Adrenal gland (tissue), 5 donors: Measurements from ENCODE around the gene ITPR1.

Experiments
- POLR2A ChIP-seq, 2 donors: fragments of 450-650 bp; IDR thresholded peaks; one replicate each; pipeline ENCODE4 v1.6.1; 2017; ENCODE audit warnings: antibody characterized with exemption in 2 of 2, mild to moderate bottlenecking in 2 of 2, moderate library complexity in 1 of 2
- TF ChIP-seq, protein P1 (sequence below), 6 experiments: fragments of 450-650 bp in 4 of 6; fragments of 200-600 bp in 2 of 6; sonication (generic) in 1 of 6; IDR thresholded peaks; 1 replicate in 5 of 6; 2 replicates in 1 of 6; pipeline versions ENCODE4 v1.5.1 to v1.8.0; 2016 to 2021; ENCODE audit warnings: antibody characterized with exemption in 6 of 6, mild to moderate bottlenecking in 2 of 6, moderate library complexity in 1 of 6
- donor health status: DM: no; HTN: no; CAD: no.

DNA sequence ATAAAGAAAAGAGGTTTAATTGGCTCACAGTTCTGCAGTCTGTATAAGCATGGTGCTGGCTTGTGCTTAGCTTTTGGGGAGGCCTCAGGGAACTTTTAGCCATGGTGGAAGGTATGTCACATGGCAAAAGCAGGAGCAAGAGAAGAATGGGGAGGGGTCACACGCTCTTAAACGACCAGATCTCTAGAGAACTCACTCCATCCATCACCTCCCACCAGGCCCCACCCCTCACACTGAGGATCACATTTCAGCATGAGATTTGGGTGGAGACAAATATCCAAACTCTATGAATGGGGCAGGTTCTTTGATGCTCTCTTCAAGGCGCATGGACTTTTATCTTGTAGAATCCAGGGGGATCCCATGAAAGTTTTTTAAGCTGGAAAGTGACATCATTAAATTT lies 75.7 kb downstream of the ITPR1 start:
- no peak for TF ChIP-seq POLR2A (IDR thresholded peaks at IDR 0.05)
- TF ChIP-seq, protein P1, sequence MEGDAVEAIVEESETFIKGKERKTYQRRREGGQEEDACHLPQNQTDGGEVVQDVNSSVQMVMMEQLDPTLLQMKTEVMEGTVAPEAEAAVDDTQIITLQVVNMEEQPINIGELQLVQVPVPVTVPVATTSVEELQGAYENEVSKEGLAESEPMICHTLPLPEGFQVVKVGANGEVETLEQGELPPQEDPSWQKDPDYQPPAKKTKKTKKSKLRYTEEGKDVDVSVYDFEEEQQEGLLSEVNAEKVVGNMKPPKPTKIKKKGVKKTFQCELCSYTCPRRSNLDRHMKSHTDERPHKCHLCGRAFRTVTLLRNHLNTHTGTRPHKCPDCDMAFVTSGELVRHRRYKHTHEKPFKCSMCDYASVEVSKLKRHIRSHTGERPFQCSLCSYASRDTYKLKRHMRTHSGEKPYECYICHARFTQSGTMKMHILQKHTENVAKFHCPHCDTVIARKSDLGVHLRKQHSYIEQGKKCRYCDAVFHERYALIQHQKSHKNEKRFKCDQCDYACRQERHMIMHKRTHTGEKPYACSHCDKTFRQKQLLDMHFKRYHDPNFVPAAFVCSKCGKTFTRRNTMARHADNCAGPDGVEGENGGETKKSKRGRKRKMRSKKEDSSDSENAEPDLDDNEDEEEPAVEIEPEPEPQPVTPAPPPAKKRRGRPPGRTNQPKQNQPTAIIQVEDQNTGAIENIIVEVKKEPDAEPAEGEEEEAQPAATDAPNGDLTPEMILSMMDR (IDR thresholded peaks at IDR 0.05): no peak
